Measurements from ENCODE around the gene ZNF626. TPM values are rescaled to one million over a fixed set of nuclear protein-coding genes. Genes with fewer than 3 reads are reported as not detected.

The ZNF626 gene
- total RNA-seq (1 to 10 TPM; 6.7 to 6.8 TPM), total RNA-seq (1.4 to 33.2 (median 8.0) reads per million in 172 experiments)
- 9.2 TPM for polyA plus RNA-seq (2013, experiment 1 of 2)
- 6.2 TPM for polyA plus RNA-seq (2013, experiment 2 of 2)

GRCh38 chr19:20661150-20661819 lies at the start of gene ZNF626:
TSS of gene ZNF626 (minus strand) at chr19:20661571. CDS start at chr19:20661446, 125 bp downstream.
- Mint-ChIP-seq H3K4me3 (peak within 1 kb of the TSS; percentile 98), H3K4me1 (ENCODE audit: low read depth) (peaks cover 65% of the 10 kb centered on the region), H3K27ac (peak within 1 kb of the TSS; percentile 98), H3K27me3 (no peaks in the 10 kb centered on the region), H3K9me3 (peaks cover 9% of the 10 kb centered on the region), H3K36me3 (ENCODE audit: low read depth) (peaks cover 68% of the 10 kb centered on the region)
- Histone ChIP-seq H3K36me3 (ENCODE audit: insufficient read depth, low read length) (peaks cover 9% of the 10 kb centered on the region), H3K27ac (ENCODE audit: low read depth in 1 of 2, low read length in 2 of 2) (peak within 1 kb of the TSS; percentile 59 to 81), H3K27me3 (ENCODE audit: control insufficient read depth in 1 of 2, insufficient read depth in 2 of 2, low read length in 2 of 2) (no peaks in the 10 kb centered on the region), H3K4me1 (ENCODE audit: insufficient read depth, low read length) (peaks cover 19% of the 10 kb centered on the region), H3K9me3 (ENCODE audit: control insufficient read depth in 1 of 2, insufficient read depth in 1 of 2, low read length in 2 of 2) (peaks cover 35 to 54% of the 10 kb centered on the region in 2 experiments), H3K4me3 (ENCODE audit: low read length) (peak within 1 kb of the TSS; percentile 93)
- POLR2A ChIA-PET, result interaction anchor here (0.6 to 4.8 kb wide), 26 partner anchors 12 to 1391 kb away, joined by 3 to 72 read pairs (median 6); partner anchors contain the start of genes ZNF100, ZNF14, ZNF253 and ZNF257
- CTCF ChIA-PET, result interaction anchor here (1.2 kb wide), 1 partner anchor 96 kb away, joined by 3 read pairs; the partner anchor contains the start of gene ZNF737
- DNase-seq, result peak; percentile 79 to 96 (median 86)
- no peak for TF ChIP-seq CTCF (IDR thresholded peaks at IDR 0.05)
- ATAC-seq (ENCODE audit: poor library complexity), result peak; percentile 98
- intact Hi-C loops (cut with DNase I, micrococcal nuclease), result loop anchor here (2.0 to 10.0 kb wide), 7 partner anchors 94 to 1174 kb away; partner anchors contain the start of genes ZNF66 (in 2 of the 2), ZNF737 (in 2 of the 2), ZNF43 (in 1 of the 2) and ZNF85 (in 1 of the 2)

- CTCF ChIA-PET, result no interaction called here
- DNase-seq (no peak), ATAC-seq (ENCODE audit: poor library complexity) (no peak)
- Mint-ChIP-seq H3K36me3 (ENCODE audit: low read depth) (peaks cover 8% of the 10 kb centered on the region), H3K9me3 (no peaks in the 10 kb centered on the region), H3K4me1 (ENCODE audit: low read depth) (peaks cover 5% of the 10 kb centered on the region), H3K4me3 (no peak overlapping the region), H3K27ac (no peak overlapping the region), H3K27me3 (no peaks in the 10 kb centered on the region)
- Histone ChIP-seq H3K9me3 (ENCODE audit: control insufficient read depth in 1 of 2, insufficient read depth in 1 of 2, low read length in 2 of 2) (peaks cover 0 to 19% of the 10 kb centered on the region in 2 experiments), H3K27ac (ENCODE audit: low read depth in 1 of 2, low read length in 2 of 2) (no peak overlapping the region), H3K27me3 (ENCODE audit: control insufficient read depth in 1 of 2, insufficient read depth in 2 of 2, low read length in 2 of 2) (no peaks in the 10 kb centered on the region), H3K36me3 (ENCODE audit: insufficient read depth, low read length) (no peaks in the 10 kb centered on the region), H3K4me3 (ENCODE audit: low read length) (no peak overlapping the region), H3K4me1 (ENCODE audit: insufficient read depth, low read length) (no peaks in the 10 kb centered on the region)
- intact Hi-C loops (cut with DNase I, micrococcal nuclease), result loop anchor here in 1 of 2 experiments (10.0 kb wide), 3 partner anchors 244 to 1166 kb away; partner anchors contain the start of genes ZNF43 and ZNF85
- TF ChIP-seq CTCF (IDR thresholded peaks at IDR 0.05), result no peak
- POLR2A ChIA-PET, result no interaction called here
Measured at GRCh38 chr19:20669263-20669662, 7.9 kb upstream of the ZNF626 start.

- no peak overlapping the region for H3K4me3 Mint-ChIP-seq
- CTCF ChIA-PET, result no interaction called here
- H3K9me3 Mint-ChIP-seq, result peaks cover 5% of the 10 kb centered on the region
- Histone ChIP-seq H3K4me3 (ENCODE audit: low read length) (no peak overlapping the region), H3K9me3 (ENCODE audit: control insufficient read depth in 1 of 2, insufficient read depth in 1 of 2, low read length in 2 of 2) (peaks cover 0 to 25% of the 10 kb centered on the region in 2 experiments), H3K4me1 (ENCODE audit: insufficient read depth, low read length) (peaks cover 2% of the 10 kb centered on the region), H3K27me3 (ENCODE audit: control insufficient read depth in 1 of 2, insufficient read depth in 2 of 2, low read length in 2 of 2) (no peaks in the 10 kb centered on the region), H3K36me3 (ENCODE audit: insufficient read depth, low read length) (no peaks in the 10 kb centered on the region), H3K27ac (ENCODE audit: low read depth in 1 of 2, low read length in 2 of 2) (no peak overlapping the region)
- peaks cover 22% of the 10 kb centered on the region for H3K4me1 Mint-ChIP-seq (ENCODE audit: low read depth)
- no peaks in the 10 kb centered on the region for H3K27me3 Mint-ChIP-seq
- TF ChIP-seq CTCF (IDR thresholded peaks at IDR 0.05), result no peak
- DNase-seq, result no peak
- H3K36me3 Mint-ChIP-seq (ENCODE audit: low read depth), result peaks cover 16% of the 10 kb centered on the region
- intact Hi-C loops (cut with DNase I, micrococcal nuclease), result loop anchor here in 1 of 2 experiments (10.0 kb wide), 3 partner anchors 242 to 1168 kb away; partner anchors contain the start of genes ZNF43 and ZNF85
- H3K27ac Mint-ChIP-seq, result no peak overlapping the region
- ATAC-seq (ENCODE audit: poor library complexity), result no peak
- POLR2A ChIA-PET, result no interaction called here
Measured at GRCh38 chr19:20667281-20667680, 5.9 kb upstream of the ZNF626 start.
